ENCODE results near the gene CACNA1I. TPM values are rescaled to one million over a fixed set of nuclear protein-coding genes. Genes with fewer than 3 reads are reported as not detected.

Gene CACNA1I
- total RNA-seq, 1 donor from 2014 or later, result 0.07 TPM

DNA sequence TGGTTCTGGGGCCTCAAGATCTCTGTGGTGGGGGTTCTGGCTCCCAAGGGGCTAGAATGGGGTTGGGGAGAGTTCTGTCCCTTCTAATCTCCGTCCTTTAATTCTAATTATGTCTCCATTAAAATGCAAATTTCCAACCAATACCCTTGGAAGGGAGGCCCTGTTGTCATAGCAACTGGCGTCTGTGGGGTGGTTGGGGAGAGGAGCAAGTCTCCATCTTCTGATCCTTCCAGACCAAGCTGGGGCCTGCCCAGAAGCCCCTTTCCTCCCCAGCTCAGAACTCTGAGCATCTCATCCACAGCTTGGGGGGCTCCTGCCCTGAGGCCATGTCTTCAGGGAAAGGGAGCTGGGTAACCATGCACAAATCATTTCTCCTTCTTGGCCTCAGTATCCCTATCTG, 32.6 kb upstream of the CACNA1I start:
- H3K4me3 Mint-ChIP-seq, result no peak overlapping the region
- DNase-seq (ENCODE audit: low read depth, low spot score), result no peak
- H3K9me3 Mint-ChIP-seq, result no peaks in the 10 kb centered on the region
- peaks cover 9% of the 10 kb centered on the region for H3K4me1 Mint-ChIP-seq
- H3K27me3 Mint-ChIP-seq (ENCODE audit: low read depth), result peaks cover 12% of the 10 kb centered on the region
- H3K27ac Mint-ChIP-seq (ENCODE audit: unreplicated experiment), result no peak overlapping the region
- TF ChIP-seq, protein P1, sequence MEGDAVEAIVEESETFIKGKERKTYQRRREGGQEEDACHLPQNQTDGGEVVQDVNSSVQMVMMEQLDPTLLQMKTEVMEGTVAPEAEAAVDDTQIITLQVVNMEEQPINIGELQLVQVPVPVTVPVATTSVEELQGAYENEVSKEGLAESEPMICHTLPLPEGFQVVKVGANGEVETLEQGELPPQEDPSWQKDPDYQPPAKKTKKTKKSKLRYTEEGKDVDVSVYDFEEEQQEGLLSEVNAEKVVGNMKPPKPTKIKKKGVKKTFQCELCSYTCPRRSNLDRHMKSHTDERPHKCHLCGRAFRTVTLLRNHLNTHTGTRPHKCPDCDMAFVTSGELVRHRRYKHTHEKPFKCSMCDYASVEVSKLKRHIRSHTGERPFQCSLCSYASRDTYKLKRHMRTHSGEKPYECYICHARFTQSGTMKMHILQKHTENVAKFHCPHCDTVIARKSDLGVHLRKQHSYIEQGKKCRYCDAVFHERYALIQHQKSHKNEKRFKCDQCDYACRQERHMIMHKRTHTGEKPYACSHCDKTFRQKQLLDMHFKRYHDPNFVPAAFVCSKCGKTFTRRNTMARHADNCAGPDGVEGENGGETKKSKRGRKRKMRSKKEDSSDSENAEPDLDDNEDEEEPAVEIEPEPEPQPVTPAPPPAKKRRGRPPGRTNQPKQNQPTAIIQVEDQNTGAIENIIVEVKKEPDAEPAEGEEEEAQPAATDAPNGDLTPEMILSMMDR (conservative IDR thresholded peaks at IDR 0.05), result no peak
- H3K36me3 Mint-ChIP-seq (ENCODE audit: low read depth), result no peaks in the 10 kb centered on the region

DNA sequence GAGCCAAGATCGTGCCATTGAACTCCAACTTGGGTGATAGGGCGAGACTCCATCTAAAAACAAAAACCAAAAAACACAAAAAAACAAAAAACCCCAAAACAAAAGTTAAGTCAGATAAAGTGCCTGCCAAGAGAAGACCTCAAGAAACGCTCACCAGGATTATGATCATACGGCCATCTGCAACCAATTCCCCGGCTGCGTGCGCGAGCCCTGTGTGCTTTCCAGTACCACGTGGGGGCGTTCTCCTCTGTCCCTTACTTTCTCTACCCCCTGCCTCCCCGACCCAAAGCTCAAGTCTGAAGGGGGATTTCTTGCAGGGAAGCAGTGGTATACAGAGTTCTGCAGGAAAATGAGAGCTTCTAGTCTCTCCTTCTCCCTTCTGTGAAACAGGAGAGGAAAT, 27.5 kb upstream of the CACNA1I start:
- H3K9me3 Mint-ChIP-seq, result no peaks in the 10 kb centered on the region
- DNase-seq (ENCODE audit: low read depth, low spot score), result peak; percentile 49
- no peak overlapping the region for H3K27ac Mint-ChIP-seq (ENCODE audit: unreplicated experiment)
- H3K36me3 Mint-ChIP-seq (ENCODE audit: low read depth), result no peaks in the 10 kb centered on the region
- peaks cover 3% of the 10 kb centered on the region for H3K4me1 Mint-ChIP-seq
- TF ChIP-seq, protein P1 (conservative IDR thresholded peaks at IDR 0.05), result peak; percentile 57
- peaks cover 54% of the 10 kb centered on the region for H3K27me3 Mint-ChIP-seq (ENCODE audit: low read depth)
- H3K4me3 Mint-ChIP-seq, result peak overlapping the region; percentile 54

DNA sequence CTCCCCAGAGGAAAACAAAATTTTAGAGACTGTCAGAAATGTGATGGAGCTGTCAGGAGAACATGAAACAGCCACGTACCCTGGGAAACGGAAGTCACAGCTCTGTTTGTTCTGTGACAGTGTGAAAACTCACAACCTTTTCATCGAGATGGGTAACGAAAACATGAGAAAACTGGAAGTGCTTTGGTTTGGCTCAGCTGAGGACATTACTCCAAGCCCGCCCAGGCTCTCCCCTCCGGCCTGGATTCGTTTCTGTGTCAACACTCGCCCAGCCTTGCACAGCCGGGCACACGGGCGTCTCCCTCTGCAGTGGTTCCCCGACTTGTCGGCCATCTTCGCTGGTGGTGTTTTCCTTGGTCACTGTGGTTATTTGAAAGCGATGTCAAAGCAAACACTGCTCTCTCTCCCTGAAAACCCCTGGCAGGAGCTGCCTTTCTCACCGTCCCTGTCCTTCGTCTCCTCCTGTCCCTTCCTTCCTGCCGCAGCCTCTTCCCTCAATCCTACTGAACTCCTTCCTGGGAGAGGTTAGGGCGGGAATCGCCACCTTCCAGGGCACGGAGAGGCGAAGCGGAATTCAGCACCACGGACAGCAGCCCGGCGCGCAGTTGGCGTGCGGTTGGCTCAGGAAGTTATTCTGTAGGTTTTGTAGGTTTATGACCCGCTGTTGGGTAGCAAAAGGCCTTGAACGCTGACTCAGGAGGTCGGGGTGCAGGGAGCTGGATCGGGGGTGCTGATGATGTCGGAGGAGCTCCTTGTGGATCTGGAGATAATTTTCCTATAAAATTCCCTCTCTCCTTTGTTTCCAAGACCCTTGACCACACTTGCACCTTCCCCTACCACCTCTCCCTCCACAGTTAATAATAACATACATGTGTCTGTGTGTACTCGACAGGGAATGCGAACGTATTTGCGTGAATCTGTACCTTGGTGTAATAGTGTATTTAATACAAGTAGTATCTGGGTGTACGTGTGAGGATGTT, 24.9 kb upstream of the CACNA1I start:
- peak; percentile 76 for DNase-seq (ENCODE audit: low read depth, low spot score)
- no peak overlapping the region for H3K27ac Mint-ChIP-seq (ENCODE audit: unreplicated experiment)
- H3K27me3 Mint-ChIP-seq (ENCODE audit: low read depth), result peaks cover 72% of the 10 kb centered on the region
- TF ChIP-seq, protein P1 (conservative IDR thresholded peaks at IDR 0.05), result no peak
- H3K36me3 Mint-ChIP-seq (ENCODE audit: low read depth), result no peaks in the 10 kb centered on the region
- no peak overlapping the region for H3K4me3 Mint-ChIP-seq
- H3K9me3 Mint-ChIP-seq, result no peaks in the 10 kb centered on the region
- peaks cover 3% of the 10 kb centered on the region for H3K4me1 Mint-ChIP-seq

DNA sequence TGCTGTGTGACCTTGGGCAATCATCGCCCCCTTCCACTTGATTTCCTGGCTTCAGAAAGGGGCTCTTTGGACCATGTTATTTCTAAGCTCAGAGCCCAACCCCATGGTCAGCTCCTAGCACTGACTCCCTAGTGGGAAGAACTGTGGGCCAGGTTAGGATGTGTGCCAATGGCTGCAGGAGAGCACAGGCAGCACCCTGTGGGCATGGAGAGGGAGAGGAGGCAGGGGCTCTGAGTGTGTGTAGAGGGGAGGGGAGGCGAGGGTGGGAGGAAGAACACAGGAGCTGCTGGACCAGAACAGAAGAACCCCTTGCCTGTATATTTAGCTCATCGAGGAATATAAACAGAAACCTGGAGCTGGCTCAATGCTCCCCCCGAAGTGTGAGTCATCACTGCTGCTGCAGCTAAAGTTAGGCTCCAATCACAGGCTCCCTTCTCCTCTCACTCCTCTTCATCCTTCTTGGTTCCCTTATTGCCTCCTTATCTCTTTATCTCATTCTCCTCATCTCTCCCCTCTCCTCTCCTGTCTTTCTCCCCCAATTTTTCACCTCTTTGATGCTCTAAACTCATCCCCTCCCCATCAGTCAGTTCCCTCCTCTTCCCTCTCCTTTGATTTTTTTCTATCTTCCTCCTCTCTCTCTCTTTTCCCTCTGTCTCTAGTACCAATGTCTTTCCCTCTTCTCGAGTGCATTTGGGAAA, 23.5 kb upstream of the CACNA1I start:
- Mint-ChIP-seq H3K27ac (ENCODE audit: unreplicated experiment) (no peak overlapping the region), H3K36me3 (ENCODE audit: low read depth) (no peaks in the 10 kb centered on the region), H3K27me3 (ENCODE audit: low read depth) (peaks cover 80% of the 10 kb centered on the region), H3K9me3 (no peaks in the 10 kb centered on the region), H3K4me1 (peaks cover 3% of the 10 kb centered on the region), H3K4me3 (no peak overlapping the region)
- DNase-seq (ENCODE audit: low read depth, low spot score), result no peak
- TF ChIP-seq, protein P1 (conservative IDR thresholded peaks at IDR 0.05), result no peak

DNA sequence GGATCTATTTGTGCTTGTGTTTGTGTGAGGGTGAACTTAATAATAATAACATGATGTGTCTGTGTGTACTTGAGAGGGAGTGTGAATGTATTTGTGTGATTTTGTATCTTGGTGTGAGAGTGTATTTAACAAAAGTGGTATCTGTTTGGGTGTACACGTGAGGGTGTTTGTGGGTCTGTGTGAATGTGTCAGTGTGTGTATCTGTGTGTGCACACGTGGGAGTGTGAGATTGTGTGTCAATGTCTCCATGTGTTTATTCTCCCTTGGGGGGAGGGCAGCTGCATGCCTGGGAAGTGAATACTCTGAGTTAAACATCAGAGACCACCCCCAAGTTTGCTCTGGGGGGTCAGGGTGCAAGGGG, 23.0 kb upstream of the CACNA1I start:
- Mint-ChIP-seq H3K4me3 (no peak overlapping the region), H3K9me3 (no peaks in the 10 kb centered on the region), H3K36me3 (ENCODE audit: low read depth) (no peaks in the 10 kb centered on the region), H3K27ac (ENCODE audit: unreplicated experiment) (no peak overlapping the region), H3K27me3 (ENCODE audit: low read depth) (peaks cover 81% of the 10 kb centered on the region), H3K4me1 (peaks cover 3% of the 10 kb centered on the region)
- TF ChIP-seq, protein P1 (conservative IDR thresholded peaks at IDR 0.05), result no peak
- DNase-seq (ENCODE audit: low read depth, low spot score), result no peak
